ENCODE measurements around the gene SSR3. TPM values are rescaled to one million over a fixed set of nuclear protein-coding genes. Genes with fewer than 3 reads are reported as not detected.
A peak's percentile ranks its signal among the peaks of the same experiment; 100 is the strongest.

The SSR3 gene
- total and polyA plus RNA-seq, 9 of the 15 experiments (the other 6 are each of a cell fraction or from before 2014, with no cell fraction given): 104 to 464 (median 307) TPM

- TF ChIP-seq HDAC2 (IDR thresholded peaks at IDR 0.05): 0 out of 2 replicates have a peak, but pooled peaks have one; percentile 16
- peak; percentile 81 for TF ChIP-seq RBM22 (IDR thresholded peaks at IDR 0.05; ENCODE audit: low read depth, low read length, poor library complexity, severe bottlenecking)
- peak; percentile 98 for TF ChIP-seq TEAD2 (tag; IDR thresholded peaks at IDR 0.05)
- no peak for TF ChIP-seq RERE (CRISPR knock-in tag; IDR thresholded peaks at IDR 0.05; ENCODE audit: borderline replicate concordance)
- TF ChIP-seq FIP1L1 (IDR thresholded peaks at IDR 0.05; ENCODE audit: low read depth, low read length, poor library complexity, severe bottlenecking): no peak
- peak; percentile 41; the same call in 1 of the 2 replicates for TF ChIP-seq NCOA6 (IDR thresholded peaks at IDR 0.05)
- no peak for TF ChIP-seq ZNF518B (CRISPR knock-in tag; IDR thresholded peaks at IDR 0.05)
- peak; percentile 60 for TF ChIP-seq C11orf30 (IDR thresholded peaks at IDR 0.05; ENCODE audit: low read depth)
- peak; percentile 31; the same call in 1 of the 2 replicates for TF ChIP-seq ZNF395 (CRISPR knock-in tag; IDR thresholded peaks at IDR 0.05)
- TF ChIP-seq KAT7 (CRISPR knock-in tag; IDR thresholded peaks at IDR 0.05; ENCODE audit: borderline replicate concordance): 0 out of 2 replicates have a peak, but pooled peaks have one; percentile 41
- TF ChIP-seq TCF7 (IDR thresholded peaks at IDR 0.05; ENCODE audit: borderline replicate concordance): no peak
- no peak for TF ChIP-seq IFI16 (CRISPR knock-in tag; IDR thresholded peaks at IDR 0.05)
- peak; percentile 98 for TF ChIP-seq MBD2 (IDR thresholded peaks at IDR 0.05; ENCODE audit: borderline replicate concordance, low read depth)
- no peak for TF ChIP-seq ZNF449 (CRISPR knock-in tag; IDR thresholded peaks at IDR 0.05)
These were observed at the start of gene SSR3 (continued) for GRCh38 chr3:156554842-156555687.
